Measurements from ENCODE around the gene RPS2. TPM values are rescaled to one million over a fixed set of nuclear protein-coding genes. Genes with fewer than 3 reads are reported as not detected.

The RPS2 gene
- total RNA-seq, 4 donors from 2014 or later, result 982 to 2,205 (median 1,458) TPM

- H3K4me1 ChIP-seq, result peaks cover 0 to 9% of the 10 kb centered on the region in 2 donors
These were observed 37.1 kb upstream of the RPS2 start for GRCh38 chr16:2001456-2002355.

GRCh38 chr16:2001035-2001434 is 36.4 kb upstream of the RPS2 start:
- no peak overlapping the region for H3K27ac ChIP-seq
- no peaks in the 10 kb centered on the region for H3K9me3 ChIP-seq
- peaks cover 0 to 8% of the 10 kb centered on the region in 2 donors for H3K4me1 ChIP-seq
- H3K36me3 ChIP-seq, result no peaks in the 10 kb centered on the region
- TF ChIP-seq POLR2A (IDR thresholded peaks at IDR 0.05) (no peak), CTCF (IDR thresholded peaks at IDR 0.05) (no peak)
- H3K27me3 ChIP-seq, result no peaks in the 10 kb centered on the region
- H3K4me3 ChIP-seq, result no peak overlapping the region
- no peak for DNase-seq
- intact Hi-C loops (cut with DNase I; ENCODE audit: low total_unique reads), result no loop called here

More at GRCh38 chr16:2001456-2002355, 37.1 kb upstream of the RPS2 start:
- H3K27ac ChIP-seq, result no peak overlapping the region
- intact Hi-C loops (cut with DNase I; ENCODE audit: low total_unique reads), result no loop called here
- no peaks in the 10 kb centered on the region for H3K9me3 ChIP-seq
- DNase-seq, result no peak
- TF ChIP-seq POLR2A (IDR thresholded peaks at IDR 0.05), result no peak
- no peak for TF ChIP-seq CTCF (IDR thresholded peaks at IDR 0.05)
- no peak overlapping the region for H3K4me3 ChIP-seq
- H3K27me3 ChIP-seq, result no peaks in the 10 kb centered on the region
- H3K36me3 ChIP-seq, result no peaks in the 10 kb centered on the region

- DNase-seq, result no peak
- peaks cover 0 to under 1% of the 10 kb centered on the region in 2 donors for H3K4me1 ChIP-seq
- no peak overlapping the region for H3K4me3 ChIP-seq
- no peak overlapping the region for H3K27ac ChIP-seq
- no peaks in the 10 kb centered on the region for H3K36me3 ChIP-seq
- H3K27me3 ChIP-seq, result no peaks in the 10 kb centered on the region
- intact Hi-C loops (cut with DNase I; ENCODE audit: low total_unique reads), result no loop called here
- no peaks in the 10 kb centered on the region for H3K9me3 ChIP-seq
- TF ChIP-seq CTCF (IDR thresholded peaks at IDR 0.05) (no peak), POLR2A (IDR thresholded peaks at IDR 0.05) (no peak)
These were observed 35.4 kb upstream of the RPS2 start for GRCh38 chr16:1999866-2000514.

- Histone ChIP-seq H3K36me3 (no peaks in the 10 kb centered on the region), H3K4me3 (no peak overlapping the region), H3K27ac (no peak overlapping the region), H3K9me3 (no peaks in the 10 kb centered on the region), H3K4me1 (no peaks in the 10 kb centered on the region), H3K27me3 (no peaks in the 10 kb centered on the region)
- intact Hi-C loops (cut with DNase I; ENCODE audit: low total_unique reads), result no loop called here
- no peak for DNase-seq
- no peak for TF ChIP-seq POLR2A (IDR thresholded peaks at IDR 0.05)
- no peak for TF ChIP-seq CTCF (IDR thresholded peaks at IDR 0.05)
These were observed 34.5 kb upstream of the RPS2 start for GRCh38 chr16:1998852-1999801.

Measured in uterus (tissue), 4 donors.